Mesothelial cell of epicardium (in vitro differentiated cells): Measurements from ENCODE around the gene CCDC107. TPM values are rescaled to one million over a fixed set of nuclear protein-coding genes. Genes with fewer than 3 reads are reported as not detected.
A peak's percentile ranks its signal among the peaks of the same experiment; 100 is the strongest.

ENCODE experiments used
- DNase-seq, 2 experiments: peaks; one replicate each; pipeline ENCODE4 v3.0.0; 2021; ENCODE audit warnings: low spot score in 2 of 2; ENCODE audit not compliant: unreplicated experiment in 2 of 2
- H3K27ac Mint-ChIP-seq: 2 replicates; pipeline ENCODE4 v1.8.0; 2021; ENCODE audit warnings: mixed read lengths
- H3K27me3 Mint-ChIP-seq: 2 replicates; pipeline ENCODE4 v1.8.0; 2021; ENCODE audit warnings: low read depth, mixed read lengths
- H3K36me3 Mint-ChIP-seq: 2 replicates; pipeline ENCODE4 v1.8.0; 2021; ENCODE audit warnings: mixed read lengths
- H3K4me1 Mint-ChIP-seq: 2 replicates; pipeline ENCODE4 v1.8.0; 2021; ENCODE audit warnings: mixed read lengths
- H3K4me3 Mint-ChIP-seq: 2 replicates; pipeline ENCODE4 v1.8.0; 2021; ENCODE audit warnings: mild to moderate bottlenecking, moderate library complexity, mixed read lengths
- H3K9me3 Mint-ChIP-seq: 2 replicates; pipeline ENCODE4 v1.8.0; 2021; ENCODE audit warnings: mixed read lengths
- total RNA-seq: library from RNA; stranded (reverse); gene quantifications from 3 replicates; pipeline ENCODE4 v1.2.1, GENCODE V29; 2021
- TF ChIP-seq, protein P1 (sequence below): fragments of 200-600 bp; sonication (generic); IDR thresholded peaks from one replicate; pipeline ENCODE4 v1.5.0; 2021; ENCODE audit warnings: antibody characterized with exemption; ENCODE audit not compliant: unreplicated experiment

The CCDC107 gene
- total RNA-seq, 1 donor from 2014 or later: 16.7 TPM

DNA sequence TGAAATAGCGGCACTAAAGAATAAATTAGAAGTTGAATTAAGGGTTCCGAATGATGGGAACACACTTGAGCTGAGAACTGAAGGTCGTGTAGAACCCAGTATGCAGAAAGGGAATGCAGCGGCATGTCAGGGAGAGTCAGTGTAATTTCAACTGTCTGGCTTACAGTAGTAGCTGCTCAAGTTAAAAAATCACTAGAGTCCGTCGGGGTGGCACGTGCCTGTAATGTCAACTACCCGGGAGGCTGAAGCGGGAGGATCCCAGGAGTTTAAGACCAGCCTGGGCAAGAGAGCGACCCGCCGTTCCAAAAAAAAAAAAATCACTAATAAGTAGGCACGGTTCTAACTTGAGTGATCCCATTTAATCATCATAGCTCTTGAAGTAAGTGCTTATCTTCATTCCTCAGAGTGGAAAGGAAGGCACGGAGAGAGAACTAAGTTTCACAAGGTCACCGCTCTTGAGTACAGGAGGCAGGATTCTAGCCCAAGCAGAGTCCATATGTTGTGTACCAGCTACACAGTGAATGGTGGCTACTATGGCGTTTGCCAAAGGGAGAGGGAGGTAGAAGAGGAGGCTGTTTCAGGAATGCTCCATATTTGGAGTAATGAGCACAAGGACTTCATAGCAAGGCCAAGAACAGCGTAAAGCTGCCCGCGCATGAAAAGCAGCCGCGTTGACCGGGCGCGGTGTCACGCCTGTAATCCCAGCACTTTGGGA, 1.1 kb upstream of the CCDC107 start:
- H3K4me3 Mint-ChIP-seq: peak overlapping the region; percentile 76
- peak overlapping the region; percentile 100 for H3K27ac Mint-ChIP-seq
- no peaks in the 10 kb centered on the region for H3K9me3 Mint-ChIP-seq

DNA sequence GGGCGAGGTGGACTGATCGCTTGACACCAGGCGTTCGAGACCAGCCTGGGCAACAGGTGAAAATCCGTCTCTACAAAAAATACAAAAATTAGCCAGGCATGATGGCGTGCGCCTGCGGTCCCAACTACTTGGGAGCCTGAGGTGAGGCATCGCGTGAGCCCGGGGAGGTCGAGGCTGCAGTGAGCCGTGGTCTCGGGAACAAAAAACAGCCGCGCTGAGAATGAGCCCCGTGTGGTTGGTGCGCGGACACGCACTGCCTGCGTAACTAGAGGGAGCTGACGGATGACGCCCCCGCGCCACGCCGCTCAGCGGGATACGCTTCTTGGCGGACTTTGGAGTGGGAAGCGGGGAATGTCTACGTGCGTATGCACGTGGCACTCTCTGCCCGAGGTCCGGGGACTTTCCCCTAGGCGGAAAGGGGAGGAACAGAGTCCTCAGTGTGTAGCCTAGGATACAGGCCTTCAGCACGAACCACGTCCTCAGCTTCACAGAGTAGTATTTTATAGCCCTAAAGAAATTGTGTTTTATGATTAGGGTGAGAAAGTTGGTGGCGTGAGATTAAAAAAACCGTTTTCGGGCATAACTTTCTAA, 451 bp upstream of the CCDC107 start, which contains the start of gene RMRP:
RMRP (minus strand) TSS at position 474 of the 591 bp plus-strand sequence.
- Mint-ChIP-seq H3K4me3 (peak within 1 kb of the TSS; percentile 76), H3K9me3 (no peaks in the 10 kb centered on the region), H3K36me3 (peaks cover 3% of the 10 kb centered on the region), H3K27me3 (peaks cover 3% of the 10 kb centered on the region), H3K4me1 (peaks cover 26% of the 10 kb centered on the region), H3K27ac (peak within 1 kb of the TSS; percentile 100)
- DNase-seq: peak; percentile 89 to 95
- TF ChIP-seq, protein P1, sequence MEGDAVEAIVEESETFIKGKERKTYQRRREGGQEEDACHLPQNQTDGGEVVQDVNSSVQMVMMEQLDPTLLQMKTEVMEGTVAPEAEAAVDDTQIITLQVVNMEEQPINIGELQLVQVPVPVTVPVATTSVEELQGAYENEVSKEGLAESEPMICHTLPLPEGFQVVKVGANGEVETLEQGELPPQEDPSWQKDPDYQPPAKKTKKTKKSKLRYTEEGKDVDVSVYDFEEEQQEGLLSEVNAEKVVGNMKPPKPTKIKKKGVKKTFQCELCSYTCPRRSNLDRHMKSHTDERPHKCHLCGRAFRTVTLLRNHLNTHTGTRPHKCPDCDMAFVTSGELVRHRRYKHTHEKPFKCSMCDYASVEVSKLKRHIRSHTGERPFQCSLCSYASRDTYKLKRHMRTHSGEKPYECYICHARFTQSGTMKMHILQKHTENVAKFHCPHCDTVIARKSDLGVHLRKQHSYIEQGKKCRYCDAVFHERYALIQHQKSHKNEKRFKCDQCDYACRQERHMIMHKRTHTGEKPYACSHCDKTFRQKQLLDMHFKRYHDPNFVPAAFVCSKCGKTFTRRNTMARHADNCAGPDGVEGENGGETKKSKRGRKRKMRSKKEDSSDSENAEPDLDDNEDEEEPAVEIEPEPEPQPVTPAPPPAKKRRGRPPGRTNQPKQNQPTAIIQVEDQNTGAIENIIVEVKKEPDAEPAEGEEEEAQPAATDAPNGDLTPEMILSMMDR: no peak

More for the DNA sequence above, 1.1 kb upstream of the CCDC107 start:
- TF ChIP-seq, protein P1: no peak
- peaks cover 26% of the 10 kb centered on the region for H3K4me1 Mint-ChIP-seq
- peaks cover 3% of the 10 kb centered on the region for H3K27me3 Mint-ChIP-seq
- DNase-seq: no peak
- H3K36me3 Mint-ChIP-seq: peaks cover 3% of the 10 kb centered on the region

DNA sequence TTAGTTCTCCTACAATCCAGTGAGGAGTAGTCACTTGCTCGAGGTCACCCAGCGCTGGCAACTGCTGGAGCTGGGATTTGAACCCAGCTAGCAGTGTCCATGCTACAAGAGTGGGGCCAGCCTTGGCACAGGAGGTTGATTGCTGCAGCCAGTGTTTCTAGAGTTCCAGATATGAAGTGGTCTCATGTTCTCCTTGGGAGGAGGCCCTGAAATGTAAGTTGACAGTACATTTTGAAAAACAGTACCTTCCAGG, 802 bp downstream of the CCDC107 start:
- peaks cover 31% of the 10 kb centered on the region for H3K4me1 Mint-ChIP-seq
- no peak for DNase-seq
- no peaks in the 10 kb centered on the region for H3K9me3 Mint-ChIP-seq
- TF ChIP-seq, protein P1: no peak
- peaks cover 3% of the 10 kb centered on the region for H3K36me3 Mint-ChIP-seq
- peaks cover 3% of the 10 kb centered on the region for H3K27me3 Mint-ChIP-seq
- peak overlapping the region; percentile 98 for H3K27ac Mint-ChIP-seq
- H3K4me3 Mint-ChIP-seq: peak overlapping the region; percentile 76

DNA sequence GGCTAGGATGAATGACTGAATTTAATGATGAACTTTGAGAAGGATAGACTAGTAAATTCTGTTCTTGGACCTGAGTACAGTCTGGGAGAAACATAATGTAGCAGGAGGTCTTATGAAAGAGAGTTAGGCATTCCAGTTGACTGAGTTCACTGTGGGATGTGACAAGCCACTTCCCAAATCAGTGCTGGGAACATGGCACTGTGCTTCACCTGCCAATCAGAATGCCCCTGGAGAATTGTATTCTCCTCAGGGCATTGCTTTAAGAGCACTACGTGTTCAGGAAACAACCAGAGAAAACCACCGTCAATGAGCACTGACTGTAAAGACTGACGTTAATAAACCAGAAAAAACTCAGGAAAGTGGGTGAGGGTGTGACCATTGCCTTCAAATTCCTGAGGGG, 1.2 kb downstream of the CCDC107 start:
- Mint-ChIP-seq H3K27me3 (peaks cover 3% of the 10 kb centered on the region), H3K4me1 (peaks cover 35% of the 10 kb centered on the region), H3K4me3 (peak overlapping the region; percentile 76), H3K9me3 (no peaks in the 10 kb centered on the region), H3K27ac (peak overlapping the region; percentile 98), H3K36me3 (peaks cover 3% of the 10 kb centered on the region)
- no peak for DNase-seq
- TF ChIP-seq, protein P1: no peak

DNA sequence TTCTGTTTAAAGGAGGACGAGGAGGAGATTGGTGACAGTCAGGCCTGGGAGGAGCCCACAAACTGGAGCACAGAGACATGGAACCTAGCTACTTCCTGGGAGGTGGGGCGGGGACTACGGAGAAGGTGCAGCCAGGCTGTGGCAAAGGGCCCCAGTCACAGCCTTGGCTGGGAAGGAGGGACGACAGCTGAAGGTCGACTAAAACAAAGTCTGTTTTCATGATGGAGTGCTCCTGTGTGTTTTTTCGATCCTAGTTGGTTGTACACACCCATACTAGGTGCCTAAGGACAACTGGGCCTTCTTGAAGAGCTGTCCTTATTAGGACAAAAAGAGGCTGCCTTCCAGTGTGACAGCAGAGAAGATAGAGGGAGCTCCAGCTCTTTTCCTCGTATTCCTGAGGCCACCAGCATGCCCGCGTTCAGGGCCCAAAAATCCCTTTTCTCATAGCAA, 2.9 kb downstream of the CCDC107 start:
- H3K9me3 Mint-ChIP-seq: no peaks in the 10 kb centered on the region
- H3K27ac Mint-ChIP-seq: peak overlapping the region; percentile 59
- TF ChIP-seq, protein P1: no peak
- peaks cover 3% of the 10 kb centered on the region for H3K27me3 Mint-ChIP-seq
- no peak for DNase-seq
- H3K4me3 Mint-ChIP-seq: no peak overlapping the region
- H3K36me3 Mint-ChIP-seq: peaks cover 3% of the 10 kb centered on the region
- H3K4me1 Mint-ChIP-seq: peaks cover 48% of the 10 kb centered on the region
